ENCODE results near the gene LRRC40. TPM values are rescaled to one million over a fixed set of nuclear protein-coding genes. Genes with fewer than 3 reads are reported as not detected.

LRRC40 gene
- polyA plus RNA-seq, 1 experiment: 20.6 TPM

GRCh38 chr1:70140894-70141293 lies 64.5 kb downstream of the LRRC40 start:
- H3K9me3 ChIP-seq (ENCODE audit: control insufficient read depth, insufficient read depth, low read length): no peaks in the 10 kb centered on the region
- CTCF ChIA-PET: interaction anchor here (1.0 to 4.0 kb wide), 5 partner anchors 8 to 403 kb away, joined by 3 to 91 read pairs (median 18); no protein-coding TSS in a partner anchor
- H3K4me3 ChIP-seq (ENCODE audit: low read depth, low read length): no peak overlapping the region
- no peak for TF ChIP-seq CTCF (IDR thresholded peaks at IDR 0.05; ENCODE audit: low read depth, low read length)
- no peak overlapping the region for H3K27ac ChIP-seq (ENCODE audit: low read depth, low read length)
- POLR2A ChIA-PET: no interaction called here
- DNase-seq (ENCODE audit: low read depth, low spot score): no peak
- H3K27me3 ChIP-seq (ENCODE audit: control insufficient read depth, insufficient read depth, low read length): no peaks in the 10 kb centered on the region

- ChIA-PET CTCF (interaction anchor here (2.2 to 4.0 kb wide), 2 partner anchors 106 to 107 kb away, joined by 12 to 91 read pairs; no protein-coding TSS in a partner anchor), POLR2A (no interaction called here)
- DNase-seq (ENCODE audit: low read depth, low spot score): no peak
- Histone ChIP-seq H3K4me3 (ENCODE audit: low read depth, low read length) (no peak overlapping the region), H3K9me3 (ENCODE audit: control insufficient read depth, insufficient read depth, low read length) (no peaks in the 10 kb centered on the region), H3K27me3 (ENCODE audit: control insufficient read depth, insufficient read depth, low read length) (no peaks in the 10 kb centered on the region), H3K27ac (ENCODE audit: low read depth, low read length) (no peak overlapping the region)
- TF ChIP-seq CTCF (IDR thresholded peaks at IDR 0.05; ENCODE audit: low read depth, low read length): no peak
These were observed 65.0 kb downstream of the LRRC40 start for GRCh38 chr1:70140343-70140742.

GRCh38 chr1:70134148-70134547 lies 71.2 kb downstream of the LRRC40 start:
- no peak overlapping the region for H3K27ac ChIP-seq (ENCODE audit: low read depth, low read length)
- no peak overlapping the region for H3K4me3 ChIP-seq (ENCODE audit: low read depth, low read length)
- ChIA-PET POLR2A (no interaction called here), CTCF (interaction anchor here (1.0 to 6.4 kb wide), 8 partner anchors 8 to 87 kb away, joined by 3 to 77 read pairs (median 7); no protein-coding TSS in a partner anchor)
- no peaks in the 10 kb centered on the region for H3K27me3 ChIP-seq (ENCODE audit: control insufficient read depth, insufficient read depth, low read length)
- DNase-seq (ENCODE audit: low read depth, low spot score): no peak
- TF ChIP-seq CTCF (IDR thresholded peaks at IDR 0.05; ENCODE audit: low read depth, low read length): no peak
- no peaks in the 10 kb centered on the region for H3K9me3 ChIP-seq (ENCODE audit: control insufficient read depth, insufficient read depth, low read length)

- Histone ChIP-seq H3K9me3 (ENCODE audit: control insufficient read depth, insufficient read depth, low read length) (no peaks in the 10 kb centered on the region), H3K27me3 (ENCODE audit: control insufficient read depth, insufficient read depth, low read length) (no peaks in the 10 kb centered on the region), H3K27ac (ENCODE audit: low read depth, low read length) (no peak overlapping the region), H3K4me3 (ENCODE audit: low read depth, low read length) (no peak overlapping the region)
- POLR2A ChIA-PET: interaction anchor here (0.5 kb wide), 1 partner anchor 741 kb away, joined by 3 read pairs; no protein-coding TSS in a partner anchor
- CTCF ChIA-PET: interaction anchor here (1.4 to 2.2 kb wide), 3 partner anchors 14 to 380 kb away, joined by 3 to 11 read pairs (median 8); no protein-coding TSS in a partner anchor
- TF ChIP-seq CTCF (IDR thresholded peaks at IDR 0.05; ENCODE audit: low read depth, low read length): no peak
- no peak for DNase-seq (ENCODE audit: low read depth, low spot score)
These were observed 88.3 kb downstream of the LRRC40 start for GRCh38 chr1:70117046-70117445.

GRCh38 chr1:70115315-70115714 lies 90.1 kb downstream of the LRRC40 start:
- Histone ChIP-seq H3K4me3 (ENCODE audit: low read depth, low read length) (no peak overlapping the region), H3K27ac (ENCODE audit: low read depth, low read length) (no peak overlapping the region), H3K9me3 (ENCODE audit: control insufficient read depth, insufficient read depth, low read length) (no peaks in the 10 kb centered on the region), H3K27me3 (ENCODE audit: control insufficient read depth, insufficient read depth, low read length) (no peaks in the 10 kb centered on the region)
- no peak for TF ChIP-seq CTCF (IDR thresholded peaks at IDR 0.05; ENCODE audit: low read depth, low read length)
- ChIA-PET POLR2A (no interaction called here), CTCF (no interaction called here)
- DNase-seq (ENCODE audit: low read depth, low spot score): no peak

All from AG04450 (cell line).